22Rv1 (cell line): ENCODE measurements around the gene POLA1.

Source experiments
- ZFX ChIP-seq: fragments of 450-650 bp; IDR thresholded peaks from 2 replicates; pipeline ENCODE4 v1.6.1; 2017; ENCODE audit warnings: antibody characterized with exemption, borderline replicate concordance
- TF ChIP-seq, protein P1 (sequence below): fragments of 450-650 bp; IDR thresholded peaks from 2 replicates; pipeline ENCODE4 v1.5.1; 2017; ENCODE audit warnings: mild to moderate bottlenecking

DNA sequence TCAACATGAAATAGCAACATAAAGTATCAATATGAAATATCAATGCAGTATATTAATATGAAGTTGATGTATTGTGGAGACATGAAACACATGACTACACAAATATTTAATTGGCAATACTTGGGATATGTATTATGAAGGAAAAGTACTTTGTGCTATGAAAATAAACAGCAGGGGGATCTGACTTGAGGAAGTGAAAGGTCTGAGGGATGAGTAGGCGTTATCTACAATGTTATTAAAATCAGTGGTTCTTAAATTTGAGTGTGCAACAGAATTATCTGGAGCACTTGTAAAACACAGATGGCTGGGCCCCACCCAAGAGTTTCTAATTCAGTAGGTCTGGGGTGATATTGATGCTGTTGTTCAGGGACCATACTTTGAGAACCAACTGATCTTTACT lies 349.5 kb downstream of the POLA1 start:
- TF ChIP-seq, protein P1, sequence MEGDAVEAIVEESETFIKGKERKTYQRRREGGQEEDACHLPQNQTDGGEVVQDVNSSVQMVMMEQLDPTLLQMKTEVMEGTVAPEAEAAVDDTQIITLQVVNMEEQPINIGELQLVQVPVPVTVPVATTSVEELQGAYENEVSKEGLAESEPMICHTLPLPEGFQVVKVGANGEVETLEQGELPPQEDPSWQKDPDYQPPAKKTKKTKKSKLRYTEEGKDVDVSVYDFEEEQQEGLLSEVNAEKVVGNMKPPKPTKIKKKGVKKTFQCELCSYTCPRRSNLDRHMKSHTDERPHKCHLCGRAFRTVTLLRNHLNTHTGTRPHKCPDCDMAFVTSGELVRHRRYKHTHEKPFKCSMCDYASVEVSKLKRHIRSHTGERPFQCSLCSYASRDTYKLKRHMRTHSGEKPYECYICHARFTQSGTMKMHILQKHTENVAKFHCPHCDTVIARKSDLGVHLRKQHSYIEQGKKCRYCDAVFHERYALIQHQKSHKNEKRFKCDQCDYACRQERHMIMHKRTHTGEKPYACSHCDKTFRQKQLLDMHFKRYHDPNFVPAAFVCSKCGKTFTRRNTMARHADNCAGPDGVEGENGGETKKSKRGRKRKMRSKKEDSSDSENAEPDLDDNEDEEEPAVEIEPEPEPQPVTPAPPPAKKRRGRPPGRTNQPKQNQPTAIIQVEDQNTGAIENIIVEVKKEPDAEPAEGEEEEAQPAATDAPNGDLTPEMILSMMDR = no peak
- no peak for TF ChIP-seq ZFX
